ELF-1 (cell line): ENCODE data around the gene TGIF2.

ENCODE experiments used
- DNase-seq: peaks from one replicate; pipeline ENCODE4 v3.0.0-alpha.2; 2016; ENCODE audit warnings: low read depth, low spot score

TGIF2 gene

DNA sequence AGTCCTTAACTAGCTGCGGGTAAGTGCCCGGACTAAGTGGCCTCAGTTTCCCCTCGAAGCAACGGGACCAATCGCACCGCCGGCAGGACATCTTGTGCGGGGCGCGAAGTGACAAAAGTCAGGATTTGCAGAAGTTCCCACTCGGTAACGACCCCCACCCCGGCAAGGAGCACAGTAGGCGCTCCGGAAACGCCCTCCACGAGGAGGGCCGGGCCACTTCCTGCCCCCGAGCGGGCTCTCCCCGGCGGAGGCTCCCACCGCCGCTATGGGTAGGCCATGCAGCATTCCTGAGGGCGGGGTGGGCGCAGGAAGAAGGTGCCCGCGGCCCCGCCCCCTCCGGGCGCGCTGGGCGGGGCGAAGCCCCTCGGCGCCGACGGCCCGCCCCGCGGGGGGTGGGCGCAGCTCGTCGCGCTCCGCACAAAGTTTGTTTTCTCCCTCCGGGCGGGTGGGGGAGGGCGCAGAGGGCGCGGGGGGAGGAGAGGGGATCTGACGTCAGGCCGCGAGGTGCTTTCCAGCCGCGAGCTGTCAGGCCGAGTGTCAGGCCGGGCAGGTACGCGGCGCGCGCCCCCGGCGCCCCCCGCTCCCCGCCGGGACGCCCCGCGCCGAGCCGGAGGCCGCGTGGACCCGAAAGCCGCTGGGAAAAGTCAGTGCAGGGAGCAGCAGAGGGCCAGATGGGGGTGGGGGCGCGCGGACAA lies at the start of gene TGIF2:
Gene TGIF2 (plus strand): TSS at position 495 of the 695 bp plus-strand sequence. CDS start 5,178 bp downstream, outside the sequence.
- peak; percentile 92 for DNase-seq

- DNase-seq: no peak
Measured at GRCh38 chr20:36525620-36526365, 47.6 kb upstream of the TGIF2 start.

DNA sequence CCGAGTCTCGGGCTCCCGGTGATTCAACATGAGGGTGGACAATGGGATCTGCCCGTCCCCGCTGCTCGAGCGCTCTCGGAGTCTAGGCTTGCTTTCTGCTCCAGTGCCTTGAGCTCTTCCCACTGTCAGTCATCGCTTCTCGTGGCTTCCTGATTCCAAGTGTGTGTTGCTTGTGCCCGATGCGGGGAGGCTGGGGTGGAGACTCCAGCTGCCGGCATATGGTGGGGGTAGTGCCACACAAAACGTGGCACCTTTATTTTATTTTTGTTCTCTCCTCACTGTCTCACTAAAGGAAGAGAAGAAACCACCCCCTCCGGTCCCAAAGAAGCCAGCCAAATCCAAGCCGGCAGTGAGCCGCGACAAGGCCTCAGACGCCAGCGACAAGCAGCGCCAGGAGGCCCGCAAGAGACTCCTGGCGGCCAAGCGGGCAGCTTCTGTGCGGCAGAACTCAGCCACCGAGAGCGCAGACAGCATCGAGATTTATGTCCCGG lies 46.8 kb upstream of the TGIF2 start:
- no peak for DNase-seq

GRCh38 chr20:36527331-36528125 lies 45.9 kb upstream of the TGIF2 start:
- DNase-seq: no peak

- DNase-seq: no peak
Measured at GRCh38 chr20:36528176-36528874, 45.1 kb upstream of the TGIF2 start.

GRCh38 chr20:36528875-36529417 lies 44.5 kb upstream of the TGIF2 start:
- no peak for DNase-seq

DNA sequence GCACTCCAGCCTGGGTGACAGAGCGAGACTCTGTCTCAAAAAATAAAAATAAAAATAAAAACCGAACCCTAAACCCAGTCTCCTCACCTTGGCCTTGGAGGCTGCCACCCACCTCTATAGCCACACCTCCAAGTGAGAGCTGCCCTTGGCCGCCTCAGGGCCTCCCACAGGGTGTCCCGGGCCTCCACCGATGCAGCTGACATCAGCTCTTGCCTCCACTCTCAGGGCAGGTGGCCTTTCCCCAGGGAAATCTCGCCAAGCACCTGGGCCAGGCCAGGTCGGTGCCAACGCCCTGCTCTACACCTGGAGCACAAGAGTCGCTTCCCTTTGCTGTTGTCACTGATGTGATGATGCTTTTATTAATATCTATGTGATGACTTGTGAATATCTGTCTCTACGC lies 41.0 kb upstream of the TGIF2 start:
- no peak for DNase-seq

- DNase-seq: no peak
Measured at GRCh38 chr20:36532822-36533221, 40.6 kb upstream of the TGIF2 start.

DNA sequence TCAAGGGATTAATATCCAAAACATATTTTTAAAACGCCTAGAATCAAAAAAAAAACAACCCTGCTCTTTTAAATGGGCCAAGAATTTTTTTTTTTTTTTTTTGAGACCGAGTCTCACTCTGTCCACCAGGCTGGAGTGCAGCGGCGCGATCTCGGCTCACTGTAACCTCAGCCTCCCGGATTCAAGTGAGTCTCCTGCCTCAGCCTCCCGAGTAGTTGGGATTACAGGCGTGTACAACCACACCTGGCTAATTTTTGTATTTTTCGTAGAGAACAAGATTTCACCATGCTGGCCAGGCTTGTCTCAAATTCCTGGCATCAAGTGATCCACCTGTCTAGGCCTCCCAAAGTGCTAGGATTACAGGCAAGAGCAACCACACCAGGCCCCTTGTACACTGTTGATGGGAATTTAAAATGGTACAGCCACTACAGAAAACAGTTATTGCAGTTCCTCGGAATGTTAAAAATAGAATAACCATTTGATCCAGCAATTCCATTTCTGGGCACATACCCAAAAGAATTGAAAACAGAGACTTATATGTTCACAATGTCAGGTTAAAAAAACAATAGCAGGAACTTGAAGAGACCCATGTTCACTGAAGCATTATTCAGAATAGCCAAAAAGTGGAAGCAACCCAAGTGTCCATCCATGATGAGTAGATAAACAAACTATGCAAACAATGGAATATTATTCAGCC lies 35.2 kb upstream of the TGIF2 start:
- DNase-seq: no peak

DNA sequence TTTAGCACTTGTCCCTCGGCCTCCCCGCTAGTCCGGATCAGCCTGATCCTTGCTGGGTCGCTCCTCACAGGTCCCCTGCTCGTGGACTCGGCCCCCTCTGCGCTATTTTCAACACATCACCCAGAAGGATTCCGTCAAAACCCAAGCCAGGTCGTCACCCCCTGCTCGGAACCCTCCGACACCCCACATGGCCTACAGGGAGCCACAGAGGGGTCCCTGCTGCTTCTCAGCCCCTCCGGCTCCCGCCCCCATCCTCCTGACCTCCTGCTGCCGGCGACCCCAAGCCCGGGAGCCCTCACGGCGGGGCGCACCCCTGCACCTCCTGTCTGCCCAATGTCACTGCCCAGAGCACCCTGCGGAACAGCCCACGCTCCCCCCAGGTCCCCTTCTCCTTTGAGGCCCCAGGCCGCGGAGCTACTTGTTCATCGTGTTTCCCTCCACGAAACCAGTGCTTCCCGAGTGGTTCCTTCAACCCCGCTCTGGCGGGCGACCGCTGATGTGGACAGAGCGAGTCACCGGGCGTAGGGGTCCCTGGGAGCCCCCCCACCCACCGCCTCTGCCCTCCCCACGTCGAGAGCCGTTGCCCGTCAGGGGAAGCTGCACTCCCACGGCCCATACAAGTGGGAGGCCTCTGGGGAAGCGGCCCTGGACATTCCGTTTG lies 32.7 kb upstream of the TGIF2 start:
- no peak for DNase-seq

- DNase-seq: peak; percentile 64
Measured at GRCh38 chr20:36541227-36541767, 32.1 kb upstream of the TGIF2 start, which contains the start of gene MYL9. TSS of gene MYL9 (plus strand) at chr20:36541519. CDS start at chr20:36544885, 3,366 bp downstream.

GRCh38 chr20:36541768-36542488 lies 31.5 kb upstream of the TGIF2 start:
- DNase-seq: peak; percentile 84

GRCh38 chr20:36542516-36543183 lies 30.7 kb upstream of the TGIF2 start:
- no peak for DNase-seq

- no peak for DNase-seq
Measured at GRCh38 chr20:36543184-36544133, 29.9 kb upstream of the TGIF2 start.

- DNase-seq: no peak
Measured at GRCh38 chr20:36544134-36545018, 29.0 kb upstream of the TGIF2 start.

DNA sequence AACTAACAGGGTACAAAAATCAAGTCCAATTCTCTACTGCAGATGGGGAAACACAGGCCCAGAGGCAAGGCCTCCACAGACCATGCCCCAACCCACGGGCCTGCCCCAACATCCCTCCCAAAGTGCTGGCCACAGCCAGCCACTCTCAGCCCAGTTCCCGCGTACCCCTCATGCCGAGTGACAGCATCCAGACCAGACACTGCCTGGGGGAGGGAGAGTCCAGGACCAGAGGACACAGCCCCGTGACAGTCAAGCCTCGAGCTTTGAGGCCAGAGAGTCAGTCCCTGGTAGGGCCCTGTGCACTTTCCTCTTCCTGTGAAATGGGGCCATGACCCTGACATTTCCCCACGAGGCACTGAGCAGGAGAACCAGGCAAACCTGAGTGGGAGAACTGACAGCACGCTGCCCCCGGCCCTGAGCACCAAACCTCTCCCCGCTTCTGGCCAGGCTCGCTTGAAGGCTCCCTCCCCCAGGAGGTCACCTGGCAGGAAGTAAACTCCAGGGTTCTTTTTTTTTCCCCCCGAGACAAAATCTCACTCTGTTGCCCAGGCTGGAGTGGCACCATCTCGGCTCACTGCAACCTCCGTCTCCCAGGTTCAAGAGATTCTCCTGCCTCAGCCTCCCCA lies 27.2 kb upstream of the TGIF2 start:
- no peak for DNase-seq
